Heart left ventricle (tissue), 13 donors: Measurements from ENCODE around the gene TTC21B.

Experiments
- POLR2A ChIP-seq, 2 donors: fragments of 450-650 bp; IDR thresholded peaks; one replicate each; pipeline ENCODE4 v1.6.1; 2017; ENCODE audit warnings: antibody characterized with exemption in 2 of 2, mild to moderate bottlenecking in 2 of 2, moderate library complexity in 2 of 2
- TF ChIP-seq, protein P1 (sequence below), 12 donors: fragments of 200-600 bp; sonication (generic) in 4 of 12; IDR thresholded peaks; one replicate each; pipeline versions ENCODE4 v1.5.0 to v1.8.0; 2018 to 2022; ENCODE audit warnings: antibody characterized with exemption in 12 of 12, mild to moderate bottlenecking in 5 of 12
- donor health status: ischemic (EF 13 %, LVEDD 7.1; RV severe dilation, severe dysfunction).
- donor health status: DM: no; HTN: yes; CAD: no.
- donor health status: DM: no; HTN: no; CAD: no.
- donor health status: ischemic (EF 25% LVEDD 6.9; RV normal size, moderate dysfunction).
- donor health status: ischemic (EF 25% LVEDD 5.7; RV mildly dilated, moderate dysfunction).
- donor health status: ischemic (EF 35%, LVEDD 5.7; RV mildly dilated, moderate dysfunction).
- donor health status: nonischemic (EF 11% LVEDD 7.7; RV severe dilation, severe dysfunction).
- donor health status: DM: yes; HTN: yes; CAD: no.
- donor health status: PGD.
- donor health status: ischemic (EF 29% LVEDD 5.4; RV normal size, mild dysfunction).
- donor health status: nonischemic (EF 23%, LVEDD 6.1; RV moderate dilation, normal function).

DNA sequence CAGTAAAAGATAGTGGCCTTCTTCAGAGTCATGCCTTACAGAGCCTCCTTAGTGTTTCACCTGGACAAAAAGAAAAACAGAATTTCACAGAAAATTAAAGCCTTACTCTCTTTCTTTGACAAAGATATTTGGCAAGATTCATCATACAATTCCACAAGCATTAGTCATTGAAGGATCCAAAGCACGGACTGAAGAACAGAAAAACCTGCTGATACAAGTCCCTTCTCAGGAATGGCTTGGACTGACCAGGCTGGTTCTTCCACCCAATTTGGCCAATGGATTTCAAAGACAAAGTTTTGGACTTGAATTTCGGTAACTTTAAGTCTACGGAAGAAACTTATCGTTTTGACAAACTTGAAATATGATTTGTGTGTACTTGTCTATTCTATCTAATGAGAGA, 120.4 kb downstream of the TTC21B start:
- TF ChIP-seq, protein P1, sequence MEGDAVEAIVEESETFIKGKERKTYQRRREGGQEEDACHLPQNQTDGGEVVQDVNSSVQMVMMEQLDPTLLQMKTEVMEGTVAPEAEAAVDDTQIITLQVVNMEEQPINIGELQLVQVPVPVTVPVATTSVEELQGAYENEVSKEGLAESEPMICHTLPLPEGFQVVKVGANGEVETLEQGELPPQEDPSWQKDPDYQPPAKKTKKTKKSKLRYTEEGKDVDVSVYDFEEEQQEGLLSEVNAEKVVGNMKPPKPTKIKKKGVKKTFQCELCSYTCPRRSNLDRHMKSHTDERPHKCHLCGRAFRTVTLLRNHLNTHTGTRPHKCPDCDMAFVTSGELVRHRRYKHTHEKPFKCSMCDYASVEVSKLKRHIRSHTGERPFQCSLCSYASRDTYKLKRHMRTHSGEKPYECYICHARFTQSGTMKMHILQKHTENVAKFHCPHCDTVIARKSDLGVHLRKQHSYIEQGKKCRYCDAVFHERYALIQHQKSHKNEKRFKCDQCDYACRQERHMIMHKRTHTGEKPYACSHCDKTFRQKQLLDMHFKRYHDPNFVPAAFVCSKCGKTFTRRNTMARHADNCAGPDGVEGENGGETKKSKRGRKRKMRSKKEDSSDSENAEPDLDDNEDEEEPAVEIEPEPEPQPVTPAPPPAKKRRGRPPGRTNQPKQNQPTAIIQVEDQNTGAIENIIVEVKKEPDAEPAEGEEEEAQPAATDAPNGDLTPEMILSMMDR (IDR thresholded peaks at IDR 0.05): no peak
- no peak for TF ChIP-seq POLR2A (IDR thresholded peaks at IDR 0.05)
